Measurements from ENCODE around the gene ARHGEF26. TPM values are rescaled to one million over a fixed set of nuclear protein-coding genes. Genes with fewer than 3 reads are reported as not detected.
"Not testable (repeated sequence)": the region's sequence is repeated elsewhere in the genome, so short reads cannot be mapped to it uniquely, and the experiment has no call there.

ARHGEF26 gene
- total RNA-seq, 1 donor from 2014 or later = 33.8 TPM

DNA sequence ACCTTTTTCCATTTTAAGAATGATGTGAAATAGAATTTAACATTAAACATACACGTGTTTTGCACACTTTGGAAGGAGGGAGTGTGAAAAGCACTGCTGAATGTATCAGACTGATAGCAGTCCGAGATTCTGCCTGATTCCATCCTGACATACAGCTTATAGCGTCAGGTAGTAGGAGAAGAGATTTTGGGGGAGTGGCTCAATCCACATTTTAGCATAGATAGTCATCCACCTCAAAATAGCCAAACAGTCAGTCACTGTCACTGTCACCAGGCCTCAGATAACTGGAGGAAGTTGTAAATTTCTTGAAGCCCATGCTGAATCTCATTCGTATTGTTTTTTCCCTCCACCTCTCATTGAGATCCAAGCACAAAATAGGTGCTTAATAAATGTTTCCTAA is 35.4 kb upstream of the ARHGEF26 start:
- intact Hi-C loops (cut with DNase I) = no loop called here
- TF ChIP-seq, protein P1, sequence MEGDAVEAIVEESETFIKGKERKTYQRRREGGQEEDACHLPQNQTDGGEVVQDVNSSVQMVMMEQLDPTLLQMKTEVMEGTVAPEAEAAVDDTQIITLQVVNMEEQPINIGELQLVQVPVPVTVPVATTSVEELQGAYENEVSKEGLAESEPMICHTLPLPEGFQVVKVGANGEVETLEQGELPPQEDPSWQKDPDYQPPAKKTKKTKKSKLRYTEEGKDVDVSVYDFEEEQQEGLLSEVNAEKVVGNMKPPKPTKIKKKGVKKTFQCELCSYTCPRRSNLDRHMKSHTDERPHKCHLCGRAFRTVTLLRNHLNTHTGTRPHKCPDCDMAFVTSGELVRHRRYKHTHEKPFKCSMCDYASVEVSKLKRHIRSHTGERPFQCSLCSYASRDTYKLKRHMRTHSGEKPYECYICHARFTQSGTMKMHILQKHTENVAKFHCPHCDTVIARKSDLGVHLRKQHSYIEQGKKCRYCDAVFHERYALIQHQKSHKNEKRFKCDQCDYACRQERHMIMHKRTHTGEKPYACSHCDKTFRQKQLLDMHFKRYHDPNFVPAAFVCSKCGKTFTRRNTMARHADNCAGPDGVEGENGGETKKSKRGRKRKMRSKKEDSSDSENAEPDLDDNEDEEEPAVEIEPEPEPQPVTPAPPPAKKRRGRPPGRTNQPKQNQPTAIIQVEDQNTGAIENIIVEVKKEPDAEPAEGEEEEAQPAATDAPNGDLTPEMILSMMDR (IDR thresholded peaks at IDR 0.05) = no peak
- Histone ChIP-seq H3K27ac (no peak overlapping the region), H3K9me3 (no peaks in the 10 kb centered on the region), H3K4me3 (no peak overlapping the region), H3K27me3 (no peaks in the 10 kb centered on the region), H3K36me3 (no peaks in the 10 kb centered on the region), H3K4me1 (no peaks in the 10 kb centered on the region)
- no peak for DNase-seq (ENCODE audit: low spot score in 2 of 2)

DNA sequence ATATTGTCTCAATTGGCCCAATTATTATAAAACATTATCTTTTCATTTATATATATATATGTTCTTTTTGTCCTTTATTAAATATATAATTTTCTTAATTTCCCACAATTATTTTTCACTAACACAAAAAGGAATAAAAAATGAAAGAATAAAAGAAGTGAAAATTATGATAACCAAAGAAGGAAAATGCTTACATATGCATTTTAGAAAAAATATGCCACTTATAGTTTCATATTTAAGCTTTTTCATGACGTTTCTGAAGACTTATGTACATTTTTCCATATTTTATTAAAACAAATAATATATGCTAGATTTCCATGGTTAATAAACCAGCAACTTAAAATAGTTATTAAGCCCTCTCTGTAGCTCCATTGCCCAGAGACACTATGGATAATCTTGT is 34.9 kb upstream of the ARHGEF26 start:
- H3K27me3 ChIP-seq = no peaks in the 10 kb centered on the region
- no peak overlapping the region for H3K27ac ChIP-seq
- no peaks in the 10 kb centered on the region for H3K9me3 ChIP-seq
- H3K36me3 ChIP-seq = no peaks in the 10 kb centered on the region
- intact Hi-C loops (cut with DNase I) = no loop called here
- no peak overlapping the region for H3K4me3 ChIP-seq
- DNase-seq (ENCODE audit: low spot score in 2 of 2) = no peak
- TF ChIP-seq, protein P1 (IDR thresholded peaks at IDR 0.05) = no peak
- H3K4me1 ChIP-seq = no peaks in the 10 kb centered on the region

DNA sequence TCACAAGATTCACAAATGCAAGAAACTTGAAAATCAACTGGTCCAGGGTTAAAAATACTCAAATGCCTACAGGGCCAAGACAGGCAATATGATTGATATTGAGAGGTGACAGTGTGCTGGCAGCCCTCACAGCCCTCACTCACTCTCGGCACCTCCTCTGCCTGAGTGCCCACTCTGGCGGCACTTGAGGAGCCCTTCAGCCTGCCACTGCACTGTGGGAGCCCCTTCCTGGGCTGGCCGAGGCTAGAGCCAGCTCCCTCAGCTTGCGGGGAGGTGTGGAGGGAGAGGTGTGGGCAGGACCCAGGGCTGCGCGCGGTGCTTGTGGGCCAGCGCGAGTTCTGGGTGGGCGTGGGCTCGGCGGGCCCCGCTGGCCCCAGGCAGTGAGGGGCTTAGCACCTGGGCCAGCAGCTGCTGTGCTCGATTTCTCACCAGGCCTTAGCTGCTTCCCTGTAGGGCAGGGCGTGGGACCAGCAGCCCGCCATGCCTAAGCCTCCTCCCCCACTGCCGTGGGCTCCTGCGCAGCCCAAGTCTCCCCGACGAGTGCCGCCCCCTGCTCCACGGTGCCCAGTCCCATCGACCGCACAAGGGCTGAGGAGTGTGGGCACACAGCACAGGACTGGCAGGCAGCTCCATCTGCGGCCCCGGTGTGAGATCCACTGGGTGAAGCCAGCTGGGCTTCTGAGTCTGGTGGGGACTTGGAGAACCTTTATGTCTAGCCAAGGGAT is 33.3 kb upstream of the ARHGEF26 start:
- intact Hi-C loops (cut with DNase I); H3K27me3 ChIP-seq; DNase-seq (ENCODE audit: low spot score in 2 of 2); H3K27ac ChIP-seq; H3K4me1 ChIP-seq; H3K4me3 ChIP-seq; H3K36me3 ChIP-seq; H3K9me3 ChIP-seq: not testable (repeated sequence)

DNA sequence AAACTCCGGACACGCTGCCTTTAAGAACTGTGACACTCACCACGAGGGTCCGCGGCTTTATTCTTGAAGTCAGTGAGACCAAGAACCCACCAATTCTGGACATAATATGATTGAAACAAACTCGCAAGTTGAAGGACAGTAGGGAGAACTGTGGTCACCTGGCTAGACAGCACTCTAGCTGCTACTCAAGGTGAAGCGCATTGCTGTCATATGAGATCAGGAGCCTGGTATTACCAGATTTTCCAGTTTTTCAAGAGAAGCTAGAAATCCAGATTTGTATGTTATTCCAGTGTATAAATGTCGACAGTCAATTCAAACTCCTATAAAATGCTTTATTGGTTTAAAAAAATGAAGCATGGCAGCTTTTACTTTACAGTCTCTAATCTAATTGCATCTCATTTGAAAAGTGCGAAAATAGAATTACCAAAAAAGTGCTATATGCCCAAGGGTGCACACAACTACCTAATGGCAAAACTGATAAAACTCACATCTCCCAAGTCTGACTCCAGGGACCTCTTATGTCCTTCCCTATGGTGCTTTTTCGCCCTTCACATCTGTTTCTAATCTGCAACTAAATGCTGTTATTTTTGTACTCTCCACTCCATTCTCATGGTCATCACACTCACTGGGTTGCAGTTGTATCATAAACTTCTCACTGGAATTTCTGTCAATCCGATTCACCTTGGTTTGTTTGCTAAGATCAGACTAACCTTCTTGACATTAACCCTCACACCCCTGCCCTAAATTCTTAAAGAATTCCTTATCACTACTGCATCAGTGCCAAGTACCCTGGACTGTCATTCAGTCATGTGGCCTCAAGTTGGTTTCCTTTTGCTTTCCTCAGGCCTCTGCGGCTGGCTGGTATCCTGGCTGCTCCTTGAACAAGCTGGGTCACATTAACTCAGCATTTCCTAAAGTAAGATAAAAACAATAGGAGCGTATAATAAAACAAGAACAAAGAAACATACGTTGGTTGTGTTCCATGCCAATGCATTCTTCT is 31.5 kb upstream of the ARHGEF26 start:
- Histone ChIP-seq H3K27me3 (no peaks in the 10 kb centered on the region), H3K27ac (no peak overlapping the region), H3K4me3 (no peak overlapping the region), H3K36me3 (no peaks in the 10 kb centered on the region), H3K4me1 (no peaks in the 10 kb centered on the region), H3K9me3 (no peaks in the 10 kb centered on the region)
- no peak for DNase-seq (ENCODE audit: low spot score in 2 of 2)
- intact Hi-C loops (cut with DNase I) = no loop called here
- TF ChIP-seq, protein P1 (IDR thresholded peaks at IDR 0.05) = no peak

DNA sequence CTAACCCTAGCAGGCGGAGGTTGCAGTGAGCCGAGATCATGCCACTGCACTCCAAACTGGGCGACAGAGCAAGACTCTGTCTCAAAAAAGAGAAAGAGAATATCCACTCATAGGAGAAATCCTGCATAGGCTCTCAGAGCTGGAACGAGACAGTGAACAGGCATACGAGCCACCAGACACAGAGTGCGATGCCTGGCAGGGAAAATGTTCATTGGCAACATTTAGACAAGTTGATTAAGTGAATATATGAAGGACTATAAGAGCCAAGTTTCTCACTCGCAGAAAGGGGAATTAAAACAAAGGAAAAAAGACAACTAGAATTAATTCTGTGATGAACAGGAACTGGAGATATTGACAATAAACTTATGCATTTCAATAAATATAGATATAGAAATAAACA is 27.1 kb upstream of the ARHGEF26 start:
- no peaks in the 10 kb centered on the region for H3K4me1 ChIP-seq
- no peaks in the 10 kb centered on the region for H3K36me3 ChIP-seq
- no peaks in the 10 kb centered on the region for H3K9me3 ChIP-seq
- no peak overlapping the region for H3K27ac ChIP-seq
- no peaks in the 10 kb centered on the region for H3K27me3 ChIP-seq
- DNase-seq (ENCODE audit: low spot score in 2 of 2) = no peak
- intact Hi-C loops (cut with DNase I) = no loop called here
- H3K4me3 ChIP-seq = no peak overlapping the region
- TF ChIP-seq, protein P1 (IDR thresholded peaks at IDR 0.05) = no peak

All from ascending aorta (tissue), 2 donors.